Endothelial cell of umbilical vein (primary cell): Measurements from ENCODE around the gene FAM124B. TPM values are rescaled to one million over a fixed set of nuclear protein-coding genes. Genes with fewer than 3 reads are reported as not detected.

Experiments used
- BruUV-seq: library from RNA; stranded (reverse); fragments of 400-500 nt; replicated peaks from 2 replicates; lab custom pipeline; 2021; lab: Mats Ljungman, UMichigan
- CTCF ChIA-PET: fragments of 300-600, 350-600 bp; sonication (Branson Sonifier 250); formaldehyde crosslinking; loops from one replicate; lab custom pipeline; 2021; ENCODE audit warnings: antibody characterized with exemption, inconsistent platforms; lab: Charles Lee
- POLR2A ChIA-PET: fragments of 300-600, 350-600 bp; sonication (Branson Sonifier 250); formaldehyde crosslinking; loops from one replicate; lab custom pipeline; 2021; ENCODE audit warnings: antibody characterized with exemption, inconsistent platforms; lab: Charles Lee
- DNase-seq: peaks from one replicate; pipeline ENCODE4 v3.0.0-alpha.2; 2011; ENCODE audit warnings: low read depth, low spot score
- FAIRE-seq: peaks from 2 replicates; lab custom pipeline; 2011; peaks lifted over from hg19 to GRCh38; lab: Jason Lieb, UNC
- H2AFZ ChIP-seq: 2 replicates; pipeline ENCODE4 v1.6.0; 2012; ENCODE audit warnings: low read depth, low read length, control low read depth, inconsistent platforms
- H3K27ac ChIP-seq: 2 replicates; pipeline ENCODE4 v1.5.1; 2011; ENCODE audit warnings: low read depth, mild to moderate bottlenecking, control low read depth, low read length, moderate library complexity; ENCODE audit not compliant: insufficient read depth
- H3K27me3 ChIP-seq, 2 experiments: 2 replicates each; pipeline versions ENCODE4 v1.6.0 to v1.6.1; 2011; ENCODE audit warnings: low read length in 2 of 2, mixed read lengths in 1 of 2; ENCODE audit not compliant: control insufficient read depth in 2 of 2, insufficient read depth in 2 of 2
- H3K36me3 ChIP-seq, 2 experiments: 2 replicates in 1 of 2; 3 replicates in 1 of 2; pipeline ENCODE4 v1.5.1; 2011; ENCODE audit warnings: low read length in 2 of 2, mild to moderate bottlenecking in 1 of 2, moderate library complexity in 1 of 2; ENCODE audit not compliant: control insufficient read depth in 2 of 2, insufficient read depth in 2 of 2; ENCODE audit errors: extremely low read depth in 1 of 2
- H3K4me1 ChIP-seq: 3 replicates; pipeline ENCODE4 v1.5.1; 2011; ENCODE audit warnings: mild to moderate bottlenecking, low read length; ENCODE audit not compliant: control insufficient read depth, insufficient read depth; ENCODE audit errors: extremely low read depth
- H3K4me2 ChIP-seq: 2 replicates; pipeline ENCODE4 v1.6.1; 2011; ENCODE audit warnings: low read length, control low read depth, mixed read lengths; ENCODE audit not compliant: insufficient read depth
- H3K4me3 ChIP-seq, 3 experiments: fragments of 200-600 bp in 1 of 3; sonication (generic), shearing (Covaris generic) in 1 of 3; replicated peaks in 1 of 3; 2 replicates each; pipeline ENCODE4 v1.5.1; 2011 to 2016; ENCODE audit warnings: control low read depth in 3 of 3, low read length in 3 of 3, mild to moderate bottlenecking in 2 of 3, inconsistent platforms in 1 of 3, low read depth in 1 of 3, moderate library complexity in 1 of 3; ENCODE audit not compliant: insufficient read depth in 1 of 3
- H3K79me2 ChIP-seq: 2 replicates; pipeline ENCODE4 v1.6.0; 2012; ENCODE audit warnings: low read length, inconsistent platforms; ENCODE audit not compliant: control insufficient read depth, insufficient read depth
- H3K9ac ChIP-seq: replicated peaks from 2 replicates; pipeline ENCODE3; 2011; ENCODE audit warnings: low read length, control low read depth; ENCODE audit not compliant: insufficient read depth; ENCODE audit errors: extremely low read depth
- H3K9me1 ChIP-seq: replicated peaks from 3 replicates; pipeline ENCODE4 v1.6.0; 2011; ENCODE audit warnings: mild to moderate bottlenecking, low read length; ENCODE audit not compliant: control insufficient read depth, insufficient read depth; ENCODE audit errors: extremely low read depth
- H3K9me3 ChIP-seq: replicated peaks from 2 replicates; pipeline ENCODE4 v1.5.1; 2012; ENCODE audit warnings: low read length, inconsistent platforms; ENCODE audit not compliant: control insufficient read depth, insufficient read depth
- H4K20me1 ChIP-seq: replicated peaks from 2 replicates; pipeline ENCODE3; 2011; ENCODE audit warnings: mild to moderate bottlenecking, low read length; ENCODE audit not compliant: control insufficient read depth, insufficient read depth; ENCODE audit errors: extremely low read depth
- CTCF ChIP-seq, 2 donors: IDR thresholded peaks; 1 replicate in 1 of 2; 2 replicates in 1 of 2; pipeline ENCODE4 v1.5.1; 2011; ENCODE audit warnings: low read length in 2 of 2, mild to moderate bottlenecking in 2 of 2, moderate library complexity in 2 of 2, control low read depth in 1 of 2, inconsistent platforms in 1 of 2, low read depth in 1 of 2; ENCODE audit not compliant: insufficient read depth in 1 of 2; ENCODE audit errors: extremely low read depth in 1 of 2
- EZH2 ChIP-seq: IDR thresholded peaks from 2 replicates; pipeline ENCODE4 v1.6.1; 2012; ENCODE audit warnings: borderline replicate concordance, low read depth, mild to moderate bottlenecking, moderate library complexity, low read length, inconsistent platforms; ENCODE audit not compliant: severe bottlenecking
- FOS ChIP-seq: IDR thresholded peaks from 2 replicates; pipeline ENCODE4 v1.6.1; 2011; ENCODE audit warnings: mild to moderate bottlenecking, low read length, moderate library complexity, borderline replicate concordance; ENCODE audit not compliant: insufficient read depth
- GATA2 ChIP-seq: IDR thresholded peaks from 2 replicates; pipeline ENCODE4 v1.7.0; 2011; ENCODE audit warnings: low read depth, mild to moderate bottlenecking, moderate library complexity, mixed read lengths, low read length; ENCODE audit not compliant: insufficient read length, insufficient read depth
- JUN ChIP-seq: IDR thresholded peaks from 2 replicates; pipeline ENCODE4 v1.6.1; 2011; ENCODE audit warnings: borderline replicate concordance, low read depth; ENCODE audit not compliant: insufficient read length, insufficient read depth
- MAX ChIP-seq: IDR thresholded peaks from 2 replicates; pipeline ENCODE4 v1.6.1; 2011; ENCODE audit not compliant: insufficient read depth, insufficient read length
- MYC ChIP-seq: IDR thresholded peaks from one replicate; pipeline ENCODE4 v1.6.1; 2011; ENCODE audit warnings: mild to moderate bottlenecking, low read depth, low read length
- POLR2A ChIP-seq: IDR thresholded peaks from 2 replicates; pipeline ENCODE4 v1.6.1; 2012; ENCODE audit warnings: low read depth, mild to moderate bottlenecking, control low read depth, low read length
- POLR2AphosphoS5 ChIP-seq: IDR thresholded peaks from 2 replicates; pipeline ENCODE4 v1.6.1; 2012; ENCODE audit warnings: low read depth, mild to moderate bottlenecking, control low read depth, low read length, moderate library complexity; ENCODE audit not compliant: insufficient read depth
- dilution Hi-C: fragments of 300-500 bp; cut with MboI; formaldehyde crosslinking; loops from one replicate; pipeline ENCODE4 v1.15.0; 2019; ENCODE audit warnings: low sequenced_read_pairs; ENCODE audit not compliant: extremely low pct_ligation_motif_present
- intact Hi-C: fragments of 100-400 bp; cut with micrococcal nuclease; formaldehyde crosslinking; loops from one replicate; pipeline ENCODE4 v1.10.0; 2022
- polyA plus RNA-seq, 4 experiments: library from polyadenylated mRNA; depleted of rRNA in 3 of 4; stranded (reverse) in 3 of 4; unstranded in 1 of 4; fragments of >200 nt; gene quantifications; 2 replicates each; pipeline versions ENCODE4 v1.2.1 to v1.2.3, GENCODE V29; 2011 to 2012; ENCODE audit warnings: missing spikeins in 1 of 4
- total RNA-seq: library from RNA; stranded (reverse); gene quantifications from 2 replicates; pipeline ENCODE4 v1.2.3, GENCODE V29; 2021

FAM124B gene
- total and polyA plus RNA-seq, 2 donors (not counting 3 experiments of a cell fraction or from before 2014, with no cell fraction given), result 82.0 to 119 TPM

- H3K4me3 ChIP-seq, result no peak overlapping the region
- H3K4me1 ChIP-seq, result no peaks in the 10 kb centered on the region
- no peak overlapping the region for H3K4me2 ChIP-seq
- no peak for TF ChIP-seq JUN
- no peak for TF ChIP-seq GATA2
- no peak for TF ChIP-seq POLR2A
- TF ChIP-seq MYC, result no peak
- no peak for TF ChIP-seq CTCF (IDR thresholded peaks at IDR 0.05; ENCODE audit: extremely low read depth in 1 of 2, insufficient read depth in 1 of 2, low read depth in 1 of 2, low read length in 2 of 2)
- no peak for TF ChIP-seq MAX
- H3K79me2 ChIP-seq, result no peaks in the 10 kb centered on the region
- CTCF ChIA-PET, result interaction anchor here (2.0 kb wide), 1 partner anchor 87 kb away, joined by 8 read pairs; no protein-coding TSS in a partner anchor
- FAIRE-seq (no peak), DNase-seq (no peak)
- H3K36me3 ChIP-seq, result no peaks in the 10 kb centered on the region
- intact Hi-C loops (no loop called here), dilution Hi-C loops (no loop called here)
- no peak overlapping the region for H3K9ac ChIP-seq
- POLR2A ChIA-PET, result no interaction called here
- H3K9me3 ChIP-seq, result no peaks in the 10 kb centered on the region
- H4K20me1 ChIP-seq, result no peaks in the 10 kb centered on the region
- H3K27me3 ChIP-seq, result no peaks in the 10 kb centered on the region
- H3K9me1 ChIP-seq, result no peaks in the 10 kb centered on the region
- no peak overlapping the region for H2AFZ ChIP-seq
- no TSS peak for BruUV-seq
- no peak overlapping the region for H3K27ac ChIP-seq
Observed at GRCh38 chr2:224363281-224363680, 38.6 kb downstream of the FAM124B start.

GRCh38 chr2:224362094-224362493, 39.8 kb downstream of the FAM124B start:
- Histone ChIP-seq H3K9me3 (no peaks in the 10 kb centered on the region), H2AFZ (no peak overlapping the region), H3K36me3 (no peaks in the 10 kb centered on the region), H3K27ac (no peak overlapping the region), H3K4me1 (no peaks in the 10 kb centered on the region), H3K9ac (no peak overlapping the region), H3K9me1 (no peaks in the 10 kb centered on the region), H3K4me2 (no peak overlapping the region), H4K20me1 (no peaks in the 10 kb centered on the region), H3K79me2 (no peaks in the 10 kb centered on the region), H3K27me3 (no peaks in the 10 kb centered on the region), H3K4me3 (no peak overlapping the region)
- DNase-seq, result no peak
- intact Hi-C loops, result no loop called here
- BruUV-seq, result no TSS peak
- FAIRE-seq, result no peak
- ChIA-PET CTCF (interaction anchor here (1.1 to 2.0 kb wide), 2 partner anchors 88 to 392 kb away, joined by 3 to 8 read pairs; no protein-coding TSS in a partner anchor), POLR2A (no interaction called here)
- dilution Hi-C loops, result no loop called here
- TF ChIP-seq JUN (no peak), POLR2AphosphoS5 (no peak), MAX (no peak), GATA2 (no peak), EZH2 (no peak), CTCF (IDR thresholded peaks at IDR 0.05; ENCODE audit: extremely low read depth in 1 of 2, insufficient read depth in 1 of 2, low read depth in 1 of 2, low read length in 2 of 2) (no peak), FOS (no peak), MYC (no peak), POLR2A (no peak)
